GM12864 (cell line): ENCODE results near the gene FGF1.

ENCODE experiments used
- DNase-seq: peaks from one replicate; pipeline ENCODE4 v3.0.0-alpha.2; 2011; ENCODE audit warnings: low read depth
- H3K4me3 ChIP-seq: 2 replicates; pipeline ENCODE4 v1.5.1; 2011; ENCODE audit warnings: mild to moderate bottlenecking, low read depth, low read length, control low read depth
- TF ChIP-seq, protein P1 (sequence below): IDR thresholded peaks from 2 replicates; pipeline ENCODE4 v1.5.1; 2011; ENCODE audit warnings: low read depth, mild to moderate bottlenecking, moderate library complexity, low read length, control low read depth, inconsistent platforms; ENCODE audit errors: missing control alignments

Gene FGF1

DNA sequence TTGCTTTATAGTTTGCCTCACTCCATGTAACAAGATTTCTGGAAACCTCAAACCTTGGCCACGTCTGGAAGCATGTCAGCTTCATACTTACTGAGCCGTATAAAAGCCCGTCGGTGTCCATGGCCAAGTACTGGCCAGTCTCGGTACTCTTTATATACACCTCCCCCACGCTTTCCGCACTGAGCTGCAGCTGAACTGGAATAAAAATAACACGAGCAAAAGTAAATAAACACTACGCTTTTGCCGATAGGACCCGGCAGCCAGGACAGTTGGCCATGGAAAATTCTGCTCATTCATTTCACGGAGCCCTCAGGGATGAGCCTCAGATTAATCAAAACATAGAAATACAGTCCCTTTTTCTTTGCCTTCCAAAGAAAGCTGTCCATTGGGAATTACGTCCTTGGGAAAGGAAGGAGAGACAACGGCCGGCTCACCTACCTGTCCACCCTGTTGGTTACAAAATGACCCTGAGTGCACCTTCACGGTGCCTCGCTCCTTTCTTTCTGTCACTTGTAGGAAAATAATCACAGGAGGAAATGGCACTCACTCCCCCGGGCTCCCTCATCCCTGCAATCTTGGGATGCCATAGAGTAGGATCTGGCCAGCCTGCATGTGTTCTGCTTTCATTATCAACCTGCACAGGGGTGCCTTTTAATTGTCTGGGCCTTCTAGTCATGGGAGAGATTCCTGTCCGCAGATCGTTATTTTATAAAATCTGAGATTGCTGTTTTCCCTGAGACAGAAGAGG lies 85.1 kb downstream of the FGF1 start:
- H3K4me3 ChIP-seq: no peak overlapping the region
- DNase-seq: no peak
- TF ChIP-seq, protein P1, sequence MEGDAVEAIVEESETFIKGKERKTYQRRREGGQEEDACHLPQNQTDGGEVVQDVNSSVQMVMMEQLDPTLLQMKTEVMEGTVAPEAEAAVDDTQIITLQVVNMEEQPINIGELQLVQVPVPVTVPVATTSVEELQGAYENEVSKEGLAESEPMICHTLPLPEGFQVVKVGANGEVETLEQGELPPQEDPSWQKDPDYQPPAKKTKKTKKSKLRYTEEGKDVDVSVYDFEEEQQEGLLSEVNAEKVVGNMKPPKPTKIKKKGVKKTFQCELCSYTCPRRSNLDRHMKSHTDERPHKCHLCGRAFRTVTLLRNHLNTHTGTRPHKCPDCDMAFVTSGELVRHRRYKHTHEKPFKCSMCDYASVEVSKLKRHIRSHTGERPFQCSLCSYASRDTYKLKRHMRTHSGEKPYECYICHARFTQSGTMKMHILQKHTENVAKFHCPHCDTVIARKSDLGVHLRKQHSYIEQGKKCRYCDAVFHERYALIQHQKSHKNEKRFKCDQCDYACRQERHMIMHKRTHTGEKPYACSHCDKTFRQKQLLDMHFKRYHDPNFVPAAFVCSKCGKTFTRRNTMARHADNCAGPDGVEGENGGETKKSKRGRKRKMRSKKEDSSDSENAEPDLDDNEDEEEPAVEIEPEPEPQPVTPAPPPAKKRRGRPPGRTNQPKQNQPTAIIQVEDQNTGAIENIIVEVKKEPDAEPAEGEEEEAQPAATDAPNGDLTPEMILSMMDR: no peak

DNA sequence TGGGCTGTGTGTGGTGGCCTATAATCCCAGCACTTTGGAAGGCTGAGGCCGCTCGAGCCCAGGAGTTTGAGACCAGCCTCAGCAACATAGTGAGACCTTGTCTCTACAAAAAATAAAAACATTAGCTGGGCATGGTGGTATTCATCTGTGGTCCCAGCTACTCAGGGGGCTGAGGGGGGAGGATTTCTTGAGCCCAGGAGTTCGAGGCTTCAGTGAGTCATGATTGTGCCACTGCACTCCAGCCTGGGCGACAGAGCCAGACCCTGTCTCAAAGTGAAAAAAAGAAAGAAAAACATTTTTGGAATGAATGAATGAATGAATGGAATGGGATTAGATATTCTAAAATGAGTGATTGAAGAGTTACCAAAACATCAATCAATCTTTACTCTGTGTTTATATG lies 85.8 kb downstream of the FGF1 start:
- H3K4me3 ChIP-seq: no peak overlapping the region
- TF ChIP-seq, protein P1: no peak
- DNase-seq: no peak

DNA sequence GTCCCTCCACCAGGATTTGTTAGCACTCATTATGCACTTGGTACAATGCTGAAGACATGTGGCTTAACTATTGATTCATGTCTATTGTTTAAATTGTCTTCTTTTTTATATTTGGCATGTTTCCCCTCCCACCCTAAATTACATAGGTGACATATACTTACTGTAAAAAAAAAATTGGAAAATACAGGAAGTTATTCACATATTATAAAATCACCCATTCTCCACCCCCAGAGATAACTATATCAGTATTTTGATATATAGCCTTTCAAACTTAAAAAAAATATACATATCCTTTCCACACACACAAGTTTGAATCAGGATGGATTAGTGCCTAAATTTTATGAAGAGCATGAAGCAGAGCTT lies 87.6 kb downstream of the FGF1 start:
- TF ChIP-seq, protein P1: no peak
- DNase-seq: no peak
- H3K4me3 ChIP-seq: no peak overlapping the region

DNA sequence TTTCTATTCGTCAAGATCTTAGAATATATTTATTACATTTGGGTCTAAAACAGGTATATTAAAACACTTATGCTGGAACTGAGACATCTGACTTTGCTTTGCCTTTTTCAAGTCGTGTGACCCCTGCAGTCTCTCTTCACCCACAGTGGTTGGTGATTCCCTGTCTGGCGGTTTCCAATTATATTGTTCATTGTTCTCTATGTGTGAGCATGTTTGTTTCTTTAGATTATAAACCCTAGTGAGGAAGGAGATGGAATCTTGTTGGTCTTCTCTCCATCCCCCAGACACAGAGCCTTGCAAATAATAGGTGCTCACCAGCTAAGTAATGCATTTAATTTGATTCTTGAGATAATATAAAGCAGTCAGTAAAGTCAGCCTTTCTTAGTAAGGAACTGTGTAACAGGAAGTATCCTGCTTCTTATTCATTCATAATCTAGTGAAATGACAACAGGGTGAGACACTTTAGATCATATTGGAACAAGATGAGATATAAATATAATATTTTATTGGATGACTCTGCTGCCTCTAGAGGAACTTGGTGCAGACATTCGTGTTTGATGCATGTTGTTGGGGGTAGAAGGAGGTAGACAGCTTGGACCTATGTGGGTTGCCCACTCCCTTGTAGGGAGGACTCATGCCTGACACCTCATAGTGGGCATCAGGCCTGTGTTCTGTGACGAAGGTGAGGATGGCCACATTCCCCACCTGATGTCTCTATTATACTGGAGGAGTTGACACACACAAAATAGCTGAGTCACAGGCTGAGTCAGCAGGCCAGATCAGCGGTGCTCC lies 88.1 kb downstream of the FGF1 start:
- TF ChIP-seq, protein P1: peak; percentile 2
- H3K4me3 ChIP-seq: no peak overlapping the region
- DNase-seq: no peak

DNA sequence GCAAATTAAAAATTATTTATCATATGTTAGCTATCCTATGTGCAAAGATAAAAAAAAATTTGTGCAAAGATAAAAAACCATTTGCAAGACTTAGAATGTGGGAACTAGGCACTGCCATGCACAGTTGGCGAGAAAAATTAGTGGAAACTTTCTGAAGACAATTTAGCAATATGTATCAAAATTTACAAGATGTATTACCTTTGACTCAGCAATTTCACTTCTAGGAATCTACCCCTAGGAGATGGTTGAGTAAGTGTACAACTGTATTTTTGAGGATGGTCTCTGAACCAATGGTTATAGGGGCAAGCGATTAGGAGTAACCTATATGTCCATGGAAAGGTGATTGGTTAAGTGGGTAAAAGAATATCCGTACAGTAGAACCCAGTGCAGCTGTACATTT lies 88.9 kb downstream of the FGF1 start:
- TF ChIP-seq, protein P1: no peak
- H3K4me3 ChIP-seq: no peak overlapping the region
- DNase-seq: no peak

DNA sequence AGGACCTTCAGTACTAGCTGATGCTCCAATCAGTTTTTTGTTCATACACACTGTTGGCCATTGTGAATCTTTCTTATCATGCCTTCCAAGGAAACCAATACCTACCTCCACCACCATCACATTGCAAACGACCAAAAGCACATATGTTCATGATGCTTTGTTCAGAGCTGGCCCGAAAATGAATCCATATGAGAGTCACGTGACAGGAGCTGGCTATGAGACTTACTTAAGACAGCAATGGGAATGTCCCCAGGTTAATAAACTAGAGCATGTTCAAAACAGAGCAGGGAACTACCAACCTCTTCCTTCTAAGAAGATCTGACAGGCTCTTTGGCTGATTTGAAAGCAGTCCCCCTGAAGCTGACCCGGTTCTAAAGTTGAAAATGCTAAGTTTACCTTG lies 93.5 kb downstream of the FGF1 start:
- no peak overlapping the region for H3K4me3 ChIP-seq
- DNase-seq: no peak
- TF ChIP-seq, protein P1: no peak
